ENCODE measurements around the gene COL20A1.

GRCh38 chr20:63376283-63377250 lies 83.6 kb downstream of the COL20A1 start:
- TF ChIP-seq CTCF (IDR thresholded peaks at IDR 0.05) = no peak
- no peak for TF ChIP-seq POLR2A (IDR thresholded peaks at IDR 0.05)
